T-helper 1 cell treated with Interleukin-12 subunit alpha and Interleukin-12 subunit beta and Interleukin-4 antibody, amounts not matched to agents 30 μg/mL and 1 μg/mL, for 36 hours (primary cell): Measurements from ENCODE around the gene CPNE6.

Source experiments
- H3K27ac Mint-ChIP-seq: one replicate; pipeline ENCODE4 v1.8.0; 2021; ENCODE audit warnings: mild to moderate bottlenecking, mixed read lengths
- H3K27me3 Mint-ChIP-seq: one replicate; pipeline ENCODE4 v1.8.0; 2021; ENCODE audit warnings: low read depth, mixed read lengths
- H3K36me3 Mint-ChIP-seq: one replicate; pipeline ENCODE4 v1.8.0; 2021; ENCODE audit warnings: low read depth, mixed read lengths
- H3K4me1 Mint-ChIP-seq: one replicate; pipeline ENCODE4 v1.8.0; 2021; ENCODE audit warnings: low read depth, mixed read lengths
- H3K4me3 Mint-ChIP-seq: one replicate; pipeline ENCODE4 v1.8.0; 2021; ENCODE audit warnings: mild to moderate bottlenecking, moderate library complexity, mixed read lengths
- H3K9me3 Mint-ChIP-seq: one replicate; pipeline ENCODE4 v1.8.0; 2021; ENCODE audit warnings: mixed read lengths

CPNE6 gene

DNA sequence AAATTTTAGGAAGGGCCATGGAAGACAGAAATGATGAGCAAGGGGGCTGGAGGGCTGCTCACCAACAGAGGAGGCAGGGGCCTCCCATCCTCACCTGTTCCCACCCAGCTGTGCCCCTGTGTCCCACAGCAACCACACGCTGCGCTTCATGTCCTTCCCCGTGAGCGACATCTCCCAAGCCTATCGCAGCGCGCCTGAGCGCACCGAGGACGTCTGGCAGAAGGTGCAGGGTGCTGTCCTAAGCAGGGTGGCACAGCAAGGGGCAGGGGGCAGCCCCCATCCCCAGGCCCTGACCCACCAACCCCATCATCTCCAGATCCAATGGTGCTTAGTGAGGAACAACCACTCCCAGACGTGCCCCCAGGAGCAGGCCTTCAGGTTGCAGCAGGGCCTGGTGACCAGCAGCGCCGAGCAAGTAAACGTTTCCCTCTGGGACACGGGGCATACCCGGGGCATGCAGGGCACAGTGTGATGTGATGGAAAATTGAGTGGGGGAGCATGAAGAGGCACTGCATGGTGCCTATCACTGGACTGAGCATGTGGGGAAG, 11.4 kb upstream of the CPNE6 start:
- H3K9me3 Mint-ChIP-seq, result no peaks in the 10 kb centered on the region
- H3K36me3 Mint-ChIP-seq, result no peaks in the 10 kb centered on the region
- H3K4me1 Mint-ChIP-seq, result peaks cover 2% of the 10 kb centered on the region
- H3K27ac Mint-ChIP-seq, result no peak overlapping the region
- peaks cover 1% of the 10 kb centered on the region for H3K27me3 Mint-ChIP-seq
- H3K4me3 Mint-ChIP-seq, result no peak overlapping the region

DNA sequence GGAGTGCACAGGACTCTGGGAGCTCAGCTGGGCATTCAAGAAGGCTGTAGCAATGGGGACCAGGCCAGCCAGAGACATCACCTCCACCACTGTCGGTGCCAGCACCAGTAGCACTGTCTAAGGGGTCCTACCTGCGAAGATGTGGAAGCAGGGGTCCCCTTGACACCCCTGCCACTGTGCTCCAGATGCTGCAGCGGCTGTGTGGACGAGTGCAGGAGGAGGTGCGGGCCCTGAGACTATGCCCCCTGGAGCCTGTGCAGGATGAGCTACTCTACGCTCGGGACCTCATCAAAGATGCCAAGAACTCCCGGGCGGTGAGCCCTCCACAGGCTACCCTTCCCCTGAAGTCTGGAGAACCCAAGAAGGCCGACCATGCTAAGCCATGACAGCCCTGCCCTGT, 10.9 kb upstream of the CPNE6 start:
- Mint-ChIP-seq H3K27me3 (no peaks in the 10 kb centered on the region), H3K27ac (no peak overlapping the region), H3K4me3 (no peak overlapping the region), H3K4me1 (peaks cover 2% of the 10 kb centered on the region), H3K36me3 (no peaks in the 10 kb centered on the region), H3K9me3 (no peaks in the 10 kb centered on the region)

DNA sequence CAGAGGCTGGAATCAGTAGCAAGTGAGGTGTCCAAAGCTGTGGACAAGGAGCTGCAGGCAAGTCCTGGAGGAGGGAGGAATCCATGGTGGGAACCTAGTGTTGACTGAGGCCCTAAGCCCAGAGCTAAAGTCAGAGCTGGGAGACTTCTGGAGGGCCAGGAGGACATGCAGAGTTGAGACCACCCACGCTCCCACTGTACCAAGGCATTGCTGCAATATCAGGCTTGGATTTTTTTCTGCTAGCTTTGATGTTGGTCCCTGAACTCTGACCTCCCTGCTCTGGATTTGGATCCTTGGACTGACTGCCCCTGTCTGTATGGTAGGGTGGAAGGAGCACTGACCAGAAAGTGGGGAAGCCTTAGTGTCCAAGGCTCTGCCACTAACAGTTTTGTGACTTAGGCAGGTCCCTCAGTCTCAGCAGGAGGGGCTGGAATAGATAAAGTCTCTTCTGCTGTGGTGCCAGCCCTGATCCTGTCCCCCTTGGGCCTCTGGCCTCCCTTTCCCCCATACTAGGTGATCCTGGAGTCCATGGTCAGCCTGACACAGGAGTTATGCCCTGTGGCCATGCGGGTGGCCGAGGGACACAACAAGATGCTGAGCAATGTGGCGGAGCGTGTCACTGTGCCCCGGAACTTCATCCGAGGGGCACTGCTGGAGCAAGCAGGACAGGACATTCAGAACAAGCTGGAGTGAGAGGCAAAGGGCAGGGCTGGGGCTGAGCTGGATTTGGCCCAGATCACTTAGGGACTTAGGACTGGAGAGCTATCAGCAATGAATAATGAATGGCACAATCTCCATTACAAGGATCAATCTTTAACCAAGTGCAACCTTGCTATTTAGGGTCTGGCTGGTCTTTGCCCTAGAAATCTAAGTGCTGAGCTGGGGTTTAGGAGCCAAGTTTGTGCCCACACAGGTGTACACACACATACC, 10.1 kb upstream of the CPNE6 start:
- H3K9me3 Mint-ChIP-seq, result no peaks in the 10 kb centered on the region
- no peak overlapping the region for H3K4me3 Mint-ChIP-seq
- no peaks in the 10 kb centered on the region for H3K36me3 Mint-ChIP-seq
- no peak overlapping the region for H3K27ac Mint-ChIP-seq
- peaks cover 2% of the 10 kb centered on the region for H3K4me1 Mint-ChIP-seq
- H3K27me3 Mint-ChIP-seq, result no peaks in the 10 kb centered on the region

DNA sequence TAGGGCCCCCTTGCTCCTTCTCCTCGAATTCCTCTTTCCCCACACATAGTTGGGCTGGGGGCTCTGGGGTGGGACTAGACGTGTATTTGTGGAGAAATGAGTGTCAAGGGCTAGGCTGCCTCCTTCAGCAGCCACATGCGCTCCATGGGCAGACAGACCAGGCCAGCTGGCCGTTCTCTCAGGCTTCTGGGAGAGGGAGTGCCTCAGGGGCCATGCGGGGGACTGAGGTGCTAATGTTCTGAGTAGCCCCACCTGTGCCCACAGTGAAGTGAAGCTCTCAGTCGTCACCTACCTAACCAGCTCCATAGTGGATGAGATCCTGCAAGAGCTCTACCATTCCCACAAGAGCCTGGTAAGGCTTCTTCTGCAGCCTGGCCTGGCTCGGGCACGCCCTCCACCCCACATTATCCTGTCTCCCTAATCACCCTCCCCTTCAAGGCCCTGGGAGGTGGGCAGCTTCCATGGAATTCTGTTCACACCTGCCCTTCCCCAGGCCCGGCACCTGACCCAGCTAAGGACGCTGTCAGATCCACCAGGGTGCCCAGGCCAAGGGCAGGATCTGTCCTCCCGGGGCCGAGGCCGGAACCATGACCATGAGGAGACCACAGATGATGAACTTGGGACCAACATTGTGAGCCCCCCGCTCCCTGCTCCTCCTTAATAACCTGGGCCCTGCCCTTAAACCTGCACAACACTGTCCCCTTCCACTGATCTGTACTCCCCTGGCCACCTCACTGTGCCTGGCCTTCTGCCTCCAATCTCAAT, 9.0 kb upstream of the CPNE6 start:
- H3K4me1 Mint-ChIP-seq, result peaks cover 2% of the 10 kb centered on the region
- no peaks in the 10 kb centered on the region for H3K27me3 Mint-ChIP-seq
- no peak overlapping the region for H3K27ac Mint-ChIP-seq
- no peak overlapping the region for H3K4me3 Mint-ChIP-seq
- no peaks in the 10 kb centered on the region for H3K9me3 Mint-ChIP-seq
- no peaks in the 10 kb centered on the region for H3K36me3 Mint-ChIP-seq

DNA sequence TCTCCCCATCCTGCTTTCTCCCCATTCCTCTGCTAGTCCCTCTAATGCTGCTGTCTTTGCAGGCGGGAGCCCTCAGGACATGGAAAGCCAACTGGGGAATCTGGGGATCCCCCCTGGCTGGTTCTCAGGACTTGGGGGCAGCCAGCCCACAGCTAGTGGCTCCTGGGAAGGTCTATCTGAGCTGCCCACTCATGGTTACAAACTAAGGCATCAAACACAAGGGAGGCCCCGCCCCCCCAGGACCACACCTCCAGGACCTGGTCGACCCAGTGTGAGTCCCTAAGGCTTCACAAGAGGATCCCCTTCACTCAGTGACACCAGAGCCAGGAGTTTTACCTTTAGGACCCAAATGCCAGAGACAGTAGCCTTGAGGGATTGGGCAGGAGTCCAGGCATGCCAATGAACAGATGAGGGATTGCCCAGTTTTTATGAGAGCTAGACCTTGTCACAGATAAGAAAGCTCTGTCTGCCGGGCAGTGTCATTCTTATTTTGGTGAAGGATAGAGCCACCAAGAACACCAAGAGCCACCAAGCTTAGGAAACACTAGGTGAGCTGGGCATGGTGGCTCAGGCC, 8.0 kb upstream of the CPNE6 start:
- H3K4me1 Mint-ChIP-seq, result no peaks in the 10 kb centered on the region
- peaks cover 3% of the 10 kb centered on the region for H3K27me3 Mint-ChIP-seq
- H3K9me3 Mint-ChIP-seq, result no peaks in the 10 kb centered on the region
- H3K4me3 Mint-ChIP-seq, result no peak overlapping the region
- H3K36me3 Mint-ChIP-seq, result no peaks in the 10 kb centered on the region
- no peak overlapping the region for H3K27ac Mint-ChIP-seq

DNA sequence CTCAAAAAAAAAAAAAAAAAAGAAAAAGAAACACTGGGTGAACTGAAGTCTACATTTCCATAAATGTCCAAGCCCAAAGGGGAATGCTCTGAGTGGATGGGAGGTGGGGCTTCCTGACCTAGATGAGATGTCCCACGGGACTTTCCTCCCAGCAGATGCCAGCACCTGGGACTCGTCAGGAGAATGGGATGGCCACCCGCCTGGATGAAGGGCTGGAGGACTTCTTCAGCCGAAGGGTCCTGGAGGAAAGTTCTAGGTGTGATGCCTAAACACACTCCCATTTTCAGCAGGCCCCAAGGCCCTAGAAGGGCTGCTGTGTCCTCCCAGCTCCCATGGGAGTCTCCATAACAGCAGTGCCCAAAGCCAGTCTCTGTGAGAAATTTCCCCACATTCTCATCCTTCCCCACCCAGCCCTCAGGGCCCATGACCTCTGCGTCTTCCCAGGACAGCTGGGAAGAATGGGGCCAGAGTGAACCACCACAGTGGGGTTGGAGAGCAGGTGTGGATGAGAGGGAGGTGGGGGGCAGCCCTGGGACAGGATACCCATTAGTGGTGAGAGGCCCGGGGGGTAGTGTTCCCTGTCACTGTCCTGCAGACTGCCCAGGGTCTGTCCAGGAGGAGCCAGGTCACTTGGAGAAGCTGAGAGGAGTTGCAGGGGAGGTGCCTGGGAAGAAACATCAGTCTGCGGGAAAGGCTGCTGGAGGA, 7.1 kb upstream of the CPNE6 start:
- Mint-ChIP-seq H3K4me3 (no peak overlapping the region), H3K27me3 (peaks cover 3% of the 10 kb centered on the region), H3K4me1 (no peaks in the 10 kb centered on the region), H3K27ac (no peak overlapping the region), H3K9me3 (no peaks in the 10 kb centered on the region), H3K36me3 (no peaks in the 10 kb centered on the region)

DNA sequence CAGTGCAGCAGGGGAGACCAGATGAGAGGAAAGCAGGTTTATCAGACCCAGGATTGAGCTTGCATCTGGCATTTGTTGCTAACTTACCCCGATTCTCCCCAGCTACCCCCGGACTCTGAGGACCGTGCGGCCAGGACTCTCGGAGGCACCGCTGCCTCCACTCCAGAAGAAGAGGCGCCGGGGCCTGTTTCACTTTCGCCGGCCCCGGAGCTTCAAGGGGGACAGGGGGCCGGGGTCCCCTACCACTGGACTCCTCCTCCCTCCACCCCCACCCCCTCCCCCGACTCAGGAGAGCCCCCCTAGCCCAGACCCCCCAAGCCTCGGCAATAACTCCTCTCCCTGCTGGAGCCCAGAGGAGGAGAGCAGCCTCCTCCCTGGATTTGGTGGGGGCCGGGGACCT, 6.5 kb upstream of the CPNE6 start:
- Mint-ChIP-seq H3K36me3 (no peaks in the 10 kb centered on the region), H3K4me3 (no peak overlapping the region), H3K9me3 (no peaks in the 10 kb centered on the region), H3K27ac (no peak overlapping the region), H3K27me3 (peaks cover 3% of the 10 kb centered on the region), H3K4me1 (no peaks in the 10 kb centered on the region)

DNA sequence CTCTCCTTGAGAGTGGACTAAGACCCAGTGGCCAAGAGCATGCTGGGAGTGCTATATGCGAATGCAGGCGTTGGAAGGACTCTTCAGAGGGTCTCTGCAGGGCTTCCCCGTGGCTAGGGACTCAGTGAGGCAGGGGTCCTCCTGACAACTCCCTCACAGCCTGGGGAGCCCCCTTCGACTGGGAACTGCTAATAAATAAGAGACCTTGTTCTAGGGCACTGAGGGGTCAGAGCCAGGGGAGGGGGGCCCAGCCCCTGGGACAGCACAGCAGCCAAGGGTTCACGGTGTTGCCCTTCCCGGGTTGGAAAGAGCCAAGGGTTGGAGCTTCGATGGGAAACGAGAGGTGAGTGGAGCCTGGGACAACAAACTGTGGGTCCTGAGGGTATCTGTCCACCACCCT, 6.0 kb upstream of the CPNE6 start:
- Mint-ChIP-seq H3K4me3 (no peak overlapping the region), H3K27ac (no peak overlapping the region), H3K9me3 (no peaks in the 10 kb centered on the region), H3K36me3 (no peaks in the 10 kb centered on the region), H3K27me3 (peaks cover 3% of the 10 kb centered on the region), H3K4me1 (no peaks in the 10 kb centered on the region)

DNA sequence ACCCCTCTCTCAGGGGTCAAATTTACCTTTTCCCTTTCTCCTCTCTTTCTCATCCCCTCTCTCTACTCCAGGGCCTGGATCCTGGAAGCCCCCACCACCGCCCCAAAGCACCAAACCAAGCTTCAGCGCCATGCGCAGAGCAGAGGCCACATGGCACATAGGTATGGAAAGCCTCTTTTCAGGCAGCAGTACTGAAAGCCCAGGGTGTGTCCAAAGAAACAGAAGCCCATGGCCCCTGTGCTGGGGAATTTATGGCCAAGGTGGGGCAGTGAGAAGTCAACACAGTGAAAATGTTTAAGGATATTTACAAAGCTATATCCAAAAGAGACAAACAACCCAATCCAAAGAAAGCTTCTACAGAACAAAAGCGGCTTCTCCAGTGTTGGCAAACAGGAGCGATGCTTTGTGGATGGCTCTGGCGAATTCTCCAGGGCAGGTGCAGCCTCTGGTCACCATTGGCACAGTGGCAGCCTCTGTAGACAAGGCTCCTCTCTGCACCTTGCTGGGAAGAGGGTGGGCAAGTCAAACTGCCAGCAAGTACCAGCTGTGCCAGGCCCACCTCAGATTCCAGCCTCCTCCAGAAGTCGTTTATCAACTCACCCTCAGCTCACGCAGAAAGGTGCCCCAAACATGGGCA, 4.7 kb upstream of the CPNE6 start:
- no peaks in the 10 kb centered on the region for H3K4me1 Mint-ChIP-seq
- no peaks in the 10 kb centered on the region for H3K9me3 Mint-ChIP-seq
- H3K36me3 Mint-ChIP-seq, result no peaks in the 10 kb centered on the region
- H3K4me3 Mint-ChIP-seq, result no peak overlapping the region
- peaks cover 3% of the 10 kb centered on the region for H3K27me3 Mint-ChIP-seq
- H3K27ac Mint-ChIP-seq, result no peak overlapping the region

DNA sequence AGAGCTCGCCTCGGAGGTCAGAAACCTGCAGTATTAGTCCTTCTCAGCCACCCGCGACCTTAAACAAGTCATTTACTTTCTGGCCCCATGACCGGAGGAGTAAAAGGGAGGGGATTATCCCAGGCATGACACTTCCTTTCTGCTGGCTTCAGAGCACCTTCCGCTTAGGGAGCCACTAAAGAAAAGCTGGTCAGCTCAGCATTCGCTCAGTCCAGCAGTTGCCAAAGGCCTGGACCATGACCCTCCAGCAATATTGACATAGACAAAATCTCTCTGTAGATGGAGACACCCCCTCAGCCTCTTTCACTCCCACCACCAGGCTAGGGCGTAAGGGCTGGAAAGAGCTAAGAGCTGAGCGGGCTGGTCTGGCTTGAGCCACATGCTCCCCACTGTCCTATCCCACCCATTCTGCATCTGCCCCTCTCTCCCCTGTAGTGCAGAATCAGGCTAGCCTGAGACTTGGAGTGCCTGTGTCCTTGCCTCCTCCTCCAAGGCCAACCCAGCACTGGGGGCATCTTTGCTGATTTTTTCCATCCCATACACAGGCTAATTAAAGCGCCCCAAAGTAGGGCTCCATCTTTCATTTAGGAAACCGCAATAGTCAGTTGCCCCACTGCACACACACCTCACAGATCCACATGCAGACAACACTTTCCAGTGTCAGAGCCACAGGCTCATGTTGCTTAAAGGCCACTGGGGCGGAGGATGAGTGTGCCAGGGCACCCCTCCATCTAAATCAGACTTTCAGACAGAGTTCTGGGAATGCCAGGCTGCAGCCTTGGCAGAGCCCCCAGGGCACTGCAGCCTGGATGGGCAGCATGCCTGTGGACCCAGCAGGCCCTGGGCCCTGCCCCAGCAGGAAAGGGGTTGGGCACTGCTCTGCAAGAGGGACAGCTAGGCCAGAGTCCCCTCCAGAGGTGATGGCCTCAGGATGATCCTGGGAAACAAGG, 4.0 kb upstream of the CPNE6 start:
- H3K4me1 Mint-ChIP-seq, result no peaks in the 10 kb centered on the region

DNA sequence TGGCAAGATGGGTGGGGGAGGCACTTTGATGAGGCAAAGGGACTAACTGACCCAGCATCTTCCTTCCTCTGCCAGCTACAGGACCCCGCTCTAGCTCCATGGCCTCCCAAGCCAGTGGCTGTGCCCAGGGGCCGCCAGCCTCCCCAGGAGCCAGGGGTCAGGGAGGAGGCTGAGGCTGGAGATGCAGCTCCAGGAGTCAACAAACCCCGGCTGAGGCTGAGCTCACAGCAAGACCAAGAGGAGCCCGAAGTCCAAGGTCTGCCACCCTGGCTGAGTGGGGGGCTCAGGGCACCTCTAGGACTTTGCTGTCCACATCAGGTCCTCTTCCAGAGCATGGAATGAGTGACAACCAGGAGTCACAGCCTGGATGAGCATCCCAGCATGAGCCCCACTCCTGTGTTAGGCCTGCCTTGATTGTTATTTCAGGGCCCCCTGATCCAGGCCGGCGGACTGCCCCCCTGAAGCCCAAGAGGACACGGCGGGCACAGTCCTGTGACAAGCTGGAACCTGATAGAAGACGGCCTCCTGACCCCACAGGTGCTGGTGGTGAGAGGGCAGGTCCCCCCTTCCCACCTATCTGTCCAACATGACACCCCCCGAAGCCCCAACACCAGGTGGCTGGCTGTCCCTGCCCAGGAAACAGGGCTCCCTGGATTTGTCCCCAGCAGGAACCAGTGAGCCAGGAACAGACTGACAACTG, 2.5 kb upstream of the CPNE6 start:
- no peaks in the 10 kb centered on the region for H3K4me1 Mint-ChIP-seq
- H3K9me3 Mint-ChIP-seq, result no peaks in the 10 kb centered on the region
- H3K36me3 Mint-ChIP-seq, result no peaks in the 10 kb centered on the region
- H3K4me3 Mint-ChIP-seq, result no peak overlapping the region
- peaks cover 3% of the 10 kb centered on the region for H3K27me3 Mint-ChIP-seq
- H3K27ac Mint-ChIP-seq, result no peak overlapping the region

More for the DNA sequence above, 4.0 kb upstream of the CPNE6 start:
- H3K27ac Mint-ChIP-seq, result no peak overlapping the region
- H3K4me3 Mint-ChIP-seq, result no peak overlapping the region
- H3K27me3 Mint-ChIP-seq, result peaks cover 3% of the 10 kb centered on the region
- H3K36me3 Mint-ChIP-seq, result no peaks in the 10 kb centered on the region
- no peaks in the 10 kb centered on the region for H3K9me3 Mint-ChIP-seq

DNA sequence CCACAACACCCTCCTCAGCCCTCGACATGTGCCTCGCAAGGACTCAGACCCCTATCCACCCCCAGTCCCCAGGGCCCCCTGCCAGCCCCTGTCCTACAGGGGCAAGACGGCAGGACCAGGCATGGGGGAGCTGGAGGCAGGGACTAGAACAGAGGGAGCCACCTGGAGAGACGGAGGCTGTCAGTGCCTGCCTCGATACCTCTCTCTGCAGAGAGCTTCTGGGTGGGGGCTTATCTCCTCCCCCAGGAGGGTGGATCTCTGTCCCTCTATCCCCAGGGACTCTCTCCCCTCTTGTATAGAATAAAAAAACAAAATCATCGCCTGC, 2.0 kb upstream of the CPNE6 start:
- Mint-ChIP-seq H3K27ac (no peak overlapping the region), H3K4me3 (no peak overlapping the region), H3K9me3 (no peaks in the 10 kb centered on the region), H3K27me3 (peaks cover 3% of the 10 kb centered on the region), H3K36me3 (no peaks in the 10 kb centered on the region), H3K4me1 (no peaks in the 10 kb centered on the region)
